HG02884 (cell line): Measurements from ENCODE around the gene CACNA1E.
"Not testable (repeated sequence)": the region's sequence is repeated elsewhere in the genome, so short reads cannot be mapped to it uniquely, and the experiment has no call there.

ENCODE experiments used
- ATAC-seq: cut with Tn5 transposase; IDR thresholded peaks from one replicate; pipeline ENCODE4 v1.9.1; 2021; ENCODE audit warnings: mild to moderate bottlenecking, moderate library complexity; ENCODE audit not compliant: unreplicated experiment

The CACNA1E gene

DNA sequence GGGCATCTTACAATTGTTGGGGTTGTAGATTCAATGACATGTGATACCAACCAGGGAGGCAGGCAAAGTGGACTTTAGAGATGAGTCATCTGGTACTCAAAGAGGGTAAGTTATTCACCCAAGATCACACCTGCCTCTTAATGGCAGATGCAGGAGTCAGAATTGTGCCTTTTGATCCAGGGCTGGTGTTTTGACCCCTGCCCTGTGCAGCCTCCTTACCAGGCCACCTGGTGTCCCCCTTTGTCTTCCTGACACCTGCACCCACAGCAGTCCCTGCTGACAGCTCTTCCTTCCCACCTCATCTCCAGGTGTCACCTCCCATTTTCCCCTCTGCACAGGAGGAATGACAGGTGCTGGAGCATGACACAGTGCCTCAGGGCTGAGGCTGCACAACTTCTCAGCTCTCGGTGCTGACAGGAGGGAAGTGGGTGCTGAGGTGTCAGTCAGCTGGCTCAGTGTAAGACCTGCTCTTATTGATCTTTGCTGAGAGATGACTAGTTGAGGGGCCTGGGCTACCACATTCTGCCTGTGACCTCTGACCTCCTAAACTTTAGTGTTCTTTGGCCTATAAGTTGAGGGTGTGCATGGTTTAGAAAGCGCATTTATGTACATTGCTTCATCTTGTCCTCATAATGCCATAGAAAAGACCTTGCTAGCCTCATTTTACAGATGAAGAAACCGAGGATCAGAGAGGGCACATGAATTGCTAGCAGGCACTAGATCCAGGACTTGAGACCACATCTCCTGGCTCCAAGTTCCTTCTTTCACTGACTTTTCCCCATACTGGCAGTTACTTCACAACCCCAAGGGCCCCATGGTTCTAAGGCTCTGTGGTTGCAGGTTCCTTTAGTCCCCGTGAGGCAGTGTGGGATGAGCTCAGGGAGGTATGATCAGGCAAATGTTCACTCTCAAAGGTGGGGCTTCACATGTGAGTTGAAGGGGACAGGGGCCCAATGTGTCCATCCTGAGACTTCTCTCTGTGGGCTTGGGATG lies 31.3 kb downstream of the CACNA1E start:
- peak; percentile 55 for ATAC-seq

DNA sequence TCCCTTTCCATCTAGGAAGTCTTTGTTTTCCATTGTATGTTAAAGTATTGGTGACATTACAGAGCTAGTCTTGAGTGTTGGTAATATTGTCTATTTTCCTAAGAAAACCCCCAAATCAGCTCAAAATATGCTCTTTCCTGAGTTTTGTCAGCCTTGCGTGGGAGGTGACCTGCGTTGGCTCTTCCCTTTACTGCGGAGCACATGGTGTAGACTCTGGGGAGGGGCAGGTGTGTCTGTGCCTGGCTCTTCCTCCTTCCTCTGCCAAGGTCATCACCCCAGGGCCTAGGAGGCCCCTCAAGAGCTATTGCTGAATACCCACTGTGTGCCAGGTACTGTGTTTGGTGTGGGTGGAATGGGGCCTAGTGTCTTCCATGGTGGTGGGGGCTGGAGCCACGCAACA lies 33.4 kb downstream of the CACNA1E start:
- no peak for ATAC-seq

DNA sequence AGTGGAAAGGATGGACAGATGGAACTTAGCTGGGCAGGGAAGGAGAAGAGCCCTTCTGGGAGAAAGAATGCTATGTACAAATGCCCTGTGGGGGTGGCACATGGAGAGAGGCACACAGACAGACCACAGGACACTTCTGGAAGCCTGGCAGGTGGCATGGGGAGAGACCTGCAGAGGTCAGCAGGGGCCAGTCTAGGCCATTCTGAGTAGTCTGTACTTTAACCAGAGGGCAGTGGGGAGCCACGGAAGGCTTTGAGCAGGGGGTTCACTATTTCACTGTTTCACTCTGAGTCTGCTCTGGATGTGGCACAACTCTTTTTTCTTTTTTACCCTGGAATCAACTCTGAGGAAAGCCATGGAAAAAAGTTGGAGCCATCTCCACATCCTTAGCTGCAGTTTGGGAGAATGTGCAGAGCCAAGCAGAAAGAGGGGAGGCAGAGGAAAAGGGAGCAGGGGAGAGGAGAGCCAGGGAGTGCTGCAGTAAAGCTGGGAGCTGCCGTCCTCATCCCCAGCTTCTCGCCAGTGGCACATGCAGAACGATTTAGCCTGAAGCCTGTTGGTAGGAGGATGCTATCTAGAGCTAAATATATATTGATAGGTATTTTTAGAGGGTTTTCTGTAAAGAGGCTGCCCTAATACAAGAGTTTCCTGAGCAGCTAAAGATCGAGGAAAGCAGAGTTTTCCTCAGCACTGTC lies 34.0 kb downstream of the CACNA1E start:
- no peak for ATAC-seq

DNA sequence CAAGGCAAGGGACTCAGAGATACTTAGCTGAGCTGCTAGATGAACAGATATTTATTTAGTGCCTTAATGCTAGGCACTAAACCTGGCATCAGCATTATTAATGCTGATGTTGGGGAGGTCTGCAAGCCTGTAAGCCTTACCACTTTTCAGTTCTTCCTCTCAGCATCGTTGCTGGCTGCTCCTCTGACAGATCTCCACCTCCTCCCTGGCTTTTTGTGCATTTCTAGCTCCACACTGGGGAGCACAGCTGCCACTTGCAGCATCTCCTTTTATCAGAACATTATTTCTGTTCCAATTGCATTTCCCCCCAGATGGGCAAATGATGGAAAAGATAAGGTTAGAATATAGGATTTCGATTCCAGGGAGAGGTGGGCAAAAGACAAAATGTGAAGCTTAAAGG lies 34.8 kb downstream of the CACNA1E start:
- no peak for ATAC-seq

DNA sequence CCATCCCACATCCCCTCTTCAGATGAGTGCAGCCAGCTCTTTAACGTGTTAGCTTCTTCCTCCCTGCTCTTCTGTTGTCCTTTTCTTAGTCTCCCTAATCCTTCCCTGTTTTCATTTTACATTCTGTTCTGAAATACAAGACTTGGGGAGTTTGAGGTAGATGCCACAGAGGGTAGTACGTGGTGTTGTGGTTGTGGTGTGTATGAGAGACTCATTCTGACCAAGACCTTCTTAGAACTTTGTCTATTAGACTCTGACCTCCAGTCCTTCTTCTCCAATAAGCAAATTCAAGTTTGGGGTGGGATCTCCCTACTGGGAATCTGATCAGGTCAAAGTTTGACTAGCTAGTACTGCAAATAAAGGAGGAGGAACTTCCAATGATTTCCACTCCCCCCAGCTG lies 39.5 kb downstream of the CACNA1E start:
- no peak for ATAC-seq

DNA sequence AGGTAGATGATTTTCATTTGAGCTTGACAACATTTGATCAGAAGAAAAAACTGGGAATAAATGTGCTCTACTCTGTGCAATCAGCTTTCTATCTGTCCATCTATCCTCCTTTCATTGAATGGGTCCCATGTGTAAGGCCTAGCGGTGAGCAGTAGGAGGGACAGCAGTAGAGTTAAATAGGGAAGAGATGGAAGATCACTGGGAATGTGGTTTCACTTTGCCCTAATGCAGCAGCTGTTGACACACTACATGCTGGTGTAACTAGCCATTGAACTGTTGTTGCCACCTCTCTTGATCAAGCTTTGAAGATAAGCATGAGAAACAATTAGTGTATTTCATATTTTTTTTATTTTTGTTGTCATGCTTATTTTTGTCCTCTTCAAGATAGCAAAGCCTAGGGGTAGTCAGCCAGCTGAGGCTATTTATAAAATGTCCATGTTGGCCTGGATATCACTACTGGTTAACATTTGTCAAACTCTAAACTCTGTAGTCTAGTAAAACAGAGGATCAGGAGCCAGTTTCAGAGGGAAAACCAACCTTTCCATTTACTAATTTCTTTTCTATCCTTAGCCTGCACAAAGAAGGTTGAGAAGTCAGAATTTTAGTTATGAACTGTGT lies 41.9 kb downstream of the CACNA1E start:
- no peak for ATAC-seq

DNA sequence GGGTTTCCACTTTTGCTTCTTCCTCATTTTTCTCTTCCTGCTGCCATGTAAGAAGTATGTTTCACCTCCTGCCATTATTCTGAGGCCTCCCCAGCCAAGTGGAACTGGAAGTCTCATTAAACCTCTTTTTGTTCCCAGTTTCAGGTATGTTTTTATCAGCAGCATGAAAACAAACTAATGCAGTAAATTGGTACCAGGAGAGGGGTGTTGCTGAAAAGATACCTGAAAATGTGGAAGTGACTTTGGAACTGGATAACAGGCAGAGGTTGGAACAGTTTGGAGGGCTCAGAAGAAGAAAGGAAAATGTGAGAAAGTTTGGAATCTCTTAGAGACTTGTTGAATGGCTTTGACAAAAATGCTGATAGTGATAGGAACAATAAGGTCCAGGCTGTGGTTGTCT lies 44.9 kb downstream of the CACNA1E start:
- ATAC-seq = not testable (repeated sequence)

DNA sequence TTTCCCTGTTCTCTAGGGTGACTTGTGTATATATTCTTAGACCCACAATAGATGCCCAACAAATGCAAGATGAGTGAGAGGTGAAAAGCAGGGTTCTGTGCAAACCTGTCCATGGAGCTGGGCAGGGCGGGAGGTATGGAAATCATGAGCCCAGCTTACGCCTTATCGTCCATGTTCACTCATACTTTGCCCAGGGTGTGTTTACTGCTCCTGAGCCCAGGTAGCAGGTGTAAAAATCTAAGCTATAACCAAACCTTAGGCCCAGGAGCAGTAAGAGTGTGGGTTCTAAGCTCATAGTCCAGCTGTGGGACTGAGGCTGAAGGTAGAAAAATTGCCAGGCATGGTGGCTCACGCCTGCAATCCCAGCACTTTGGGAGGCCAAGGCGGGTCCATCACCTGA lies 48.1 kb downstream of the CACNA1E start:
- ATAC-seq = no peak

DNA sequence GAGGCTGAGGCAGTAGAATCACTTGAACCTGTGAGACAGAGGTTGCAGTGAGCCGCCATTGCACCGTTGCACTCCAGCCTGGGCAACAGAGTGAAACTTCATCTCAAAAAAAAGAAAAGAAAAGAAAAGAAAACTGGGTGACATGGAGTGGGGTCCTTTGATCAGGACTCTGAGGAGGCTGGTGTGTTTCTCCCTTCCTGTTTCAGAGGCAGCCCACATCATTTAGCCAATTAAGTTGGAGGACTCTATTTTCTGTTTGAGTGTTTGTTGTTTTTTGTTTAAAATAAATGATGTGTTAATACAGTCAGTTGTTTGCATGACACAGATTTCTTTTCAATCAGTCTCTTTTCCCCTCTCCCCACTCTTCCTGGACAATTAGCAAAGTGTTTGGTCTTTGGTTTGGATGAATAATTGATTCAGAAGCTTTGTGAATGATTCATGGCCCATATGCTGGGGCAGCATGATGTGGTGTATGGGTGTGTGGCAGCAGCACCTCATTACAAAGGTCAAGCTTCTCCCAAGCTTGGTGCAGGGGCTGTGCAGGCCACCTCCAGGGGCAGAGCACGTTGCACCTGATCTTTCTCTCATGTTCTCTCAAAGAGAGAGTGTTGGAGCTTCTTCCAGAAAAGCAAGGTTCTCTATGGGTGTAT lies 48.8 kb downstream of the CACNA1E start:
- ATAC-seq = no peak

DNA sequence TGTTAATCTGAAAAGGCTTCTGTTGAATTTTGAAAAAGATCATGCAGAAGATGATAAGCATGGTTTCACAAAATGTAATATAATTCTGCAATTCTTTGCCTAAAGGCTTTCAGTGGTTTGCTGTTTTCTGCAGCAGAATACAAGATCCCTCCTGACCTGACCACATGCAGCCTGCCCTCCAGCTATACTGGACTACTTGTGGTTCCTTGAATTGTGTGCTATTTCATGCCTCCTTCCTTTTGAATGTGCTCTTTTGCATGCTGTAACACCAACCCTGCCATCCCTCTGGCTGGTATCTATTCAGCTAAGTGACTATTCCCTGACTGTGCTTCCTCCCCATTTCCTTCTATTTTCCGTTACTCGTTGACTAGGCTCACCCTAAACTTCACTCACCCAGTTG lies 55.5 kb downstream of the CACNA1E start:
- no peak for ATAC-seq

DNA sequence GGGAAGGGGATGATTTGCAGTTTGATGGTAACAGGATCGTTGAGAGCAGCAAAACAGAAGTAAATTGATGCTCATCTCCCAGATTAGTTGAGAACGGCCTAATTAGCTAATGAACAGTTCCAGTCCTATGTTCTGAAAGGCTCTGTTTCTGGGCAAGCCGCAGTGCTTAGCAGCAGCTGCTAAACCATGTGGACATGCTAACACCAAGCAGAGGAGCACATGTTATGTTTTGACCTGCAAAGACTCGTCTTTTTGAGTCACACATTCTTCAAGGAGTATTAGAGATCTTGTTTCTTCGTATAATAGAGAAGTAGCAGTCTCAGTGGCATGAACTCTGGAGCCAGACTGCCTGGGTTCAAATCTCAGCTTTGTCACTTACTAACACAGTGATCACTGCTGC lies 58.1 kb downstream of the CACNA1E start:
- no peak for ATAC-seq

DNA sequence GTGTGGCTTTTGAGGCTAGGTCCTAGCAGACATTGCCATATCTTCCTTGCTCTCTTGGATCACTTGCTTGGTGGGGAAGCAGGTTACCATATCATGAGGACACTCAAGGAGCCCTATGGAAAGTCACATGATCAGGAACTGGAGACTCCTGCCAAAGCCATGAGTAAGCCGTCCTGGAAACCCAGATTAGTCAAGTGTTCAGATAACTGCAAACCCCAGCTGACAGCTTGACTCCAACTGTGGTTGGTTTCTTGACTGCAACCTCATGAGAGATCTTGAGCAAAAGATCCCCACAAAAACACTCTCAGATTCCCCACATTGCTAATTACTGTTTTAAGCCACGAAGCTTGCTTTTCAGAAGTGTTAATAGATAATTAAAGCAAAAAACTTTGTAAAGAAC lies 58.6 kb downstream of the CACNA1E start:
- no peak for ATAC-seq

DNA sequence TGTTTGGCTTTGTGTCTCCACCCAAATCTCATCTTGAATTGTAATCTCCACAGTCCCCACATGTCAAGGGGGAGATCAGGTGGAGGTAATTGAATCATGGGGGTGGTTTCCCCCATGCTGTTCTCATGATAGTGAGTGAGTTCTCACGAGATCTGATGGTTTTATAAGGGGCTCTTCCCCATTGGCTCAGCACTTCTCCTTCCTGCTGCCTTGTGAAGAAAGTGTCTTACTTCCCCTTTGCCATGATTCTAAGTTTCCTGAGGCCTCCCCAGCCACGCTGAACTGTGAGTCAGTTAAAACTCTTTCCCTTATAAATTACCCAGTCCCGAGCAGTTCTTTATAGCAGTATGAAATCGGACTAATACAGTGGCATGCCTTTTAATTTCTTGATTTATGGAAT lies 59.1 kb downstream of the CACNA1E start:
- ATAC-seq = not testable (repeated sequence)

DNA sequence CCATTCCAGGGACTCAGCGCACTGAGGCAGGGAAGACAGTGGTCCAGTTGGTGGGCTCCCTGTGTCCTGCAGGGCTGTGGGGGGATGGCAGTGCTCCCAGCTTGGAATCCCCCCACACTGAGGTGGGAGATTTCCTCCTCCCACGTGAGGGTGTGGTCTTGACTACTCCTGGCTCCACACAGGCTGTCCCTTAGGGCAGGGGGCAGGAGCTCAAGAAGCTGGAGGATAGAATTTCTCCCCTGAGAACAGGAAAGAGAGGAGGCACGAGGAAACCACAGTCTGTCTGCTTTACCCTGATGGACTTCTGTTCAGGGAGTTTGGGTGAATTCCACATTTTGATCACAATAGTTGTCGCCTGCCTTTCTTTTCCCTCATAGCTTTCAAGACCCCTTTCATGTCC lies 62.1 kb downstream of the CACNA1E start:
- no peak for ATAC-seq

DNA sequence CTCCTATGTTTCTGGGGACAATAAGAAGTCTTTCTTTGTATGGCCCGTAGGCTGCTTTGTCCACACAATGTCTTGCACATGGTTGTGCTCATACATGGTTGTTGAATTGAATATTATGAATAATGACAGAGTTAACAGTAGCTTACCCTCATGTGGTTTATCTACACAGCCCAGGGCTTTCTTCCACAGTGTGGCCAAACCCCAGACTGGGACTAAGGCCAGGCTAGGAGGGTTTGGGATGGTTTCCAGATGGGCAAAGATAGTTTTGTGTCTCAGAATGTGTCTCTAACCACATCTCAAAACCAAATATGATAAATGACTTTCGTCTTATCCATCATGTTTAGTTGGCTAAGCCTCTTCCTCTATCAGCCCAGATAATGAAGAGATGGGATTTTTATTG lies 65.2 kb downstream of the CACNA1E start:
- no peak for ATAC-seq

DNA sequence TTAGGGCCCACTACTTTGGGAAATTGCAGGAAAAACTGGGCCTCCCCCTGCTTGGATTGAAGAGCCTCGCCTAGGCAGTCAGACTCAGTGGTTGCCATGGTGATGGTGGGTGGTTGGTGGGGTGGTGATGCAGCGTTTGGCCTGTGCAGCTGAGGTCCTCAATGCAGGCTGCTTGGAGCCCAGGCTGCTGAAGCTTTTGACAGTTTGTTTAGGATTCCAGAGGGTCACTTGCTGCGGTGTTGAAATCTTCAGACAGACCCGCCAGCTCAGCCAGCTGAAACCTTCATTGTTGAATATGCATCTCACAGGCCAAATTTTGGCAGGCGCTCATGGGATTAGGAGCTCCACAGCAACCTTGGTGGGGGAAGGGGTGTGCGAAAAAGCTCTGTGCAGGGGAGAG lies 67.9 kb downstream of the CACNA1E start:
- no peak for ATAC-seq

DNA sequence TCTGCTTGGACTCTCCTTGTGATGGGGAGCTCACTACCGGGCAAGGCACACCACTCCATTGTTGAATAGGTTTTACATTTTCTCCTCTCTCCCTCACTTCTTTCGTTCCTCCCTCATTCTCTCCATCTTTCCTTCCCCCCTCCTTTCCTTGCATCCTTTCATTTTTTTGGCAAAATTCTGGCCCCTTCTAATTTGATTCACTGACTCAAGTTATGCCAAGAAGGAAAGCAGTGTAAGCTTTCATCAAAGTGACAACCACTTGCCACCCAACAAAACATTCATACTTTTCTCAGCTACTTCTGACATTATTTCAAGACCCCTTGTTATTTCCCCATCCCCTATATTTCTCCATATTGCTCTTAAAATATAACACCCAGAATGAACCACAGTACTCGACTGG lies 68.4 kb downstream of the CACNA1E start:
- ATAC-seq = no peak

DNA sequence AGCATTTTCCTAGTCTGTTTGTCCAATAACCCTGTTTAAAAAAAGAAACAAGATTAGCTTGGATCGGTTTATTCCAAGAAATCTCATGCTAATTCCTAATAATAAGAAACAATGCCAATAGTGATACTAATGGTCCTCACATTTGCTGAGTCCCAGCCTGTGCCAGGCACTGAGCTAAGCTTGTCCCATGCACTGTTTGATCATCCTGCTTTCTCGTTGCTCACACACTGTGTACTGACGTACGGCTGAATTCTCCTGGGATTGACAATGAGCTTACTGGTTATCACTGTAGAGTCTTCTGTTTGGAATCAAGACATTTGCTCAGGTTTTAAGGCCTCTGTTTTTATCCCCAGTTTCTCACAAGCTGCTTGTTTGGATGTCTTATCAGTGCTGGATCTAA lies 71.1 kb downstream of the CACNA1E start:
- ATAC-seq = no peak

DNA sequence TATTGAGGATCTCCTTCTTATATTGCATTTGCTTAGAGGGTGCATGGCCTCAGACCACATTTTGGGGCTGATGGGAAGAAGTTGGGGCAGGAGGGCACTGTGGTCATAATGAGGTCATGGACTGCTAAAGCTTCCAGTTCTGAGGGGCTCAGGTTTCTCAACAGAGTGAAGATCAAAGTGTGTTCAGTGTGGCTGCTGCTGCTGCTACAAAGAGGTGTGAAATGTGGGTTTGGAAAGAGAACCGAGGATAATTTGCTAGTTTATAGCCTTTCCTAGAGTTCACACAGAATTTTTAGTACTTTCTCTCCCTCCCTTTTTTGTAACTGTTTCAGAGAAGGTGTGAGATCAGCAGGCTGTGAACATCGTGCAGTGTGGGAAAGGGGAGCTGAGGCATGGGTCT lies 73.3 kb downstream of the CACNA1E start:
- ATAC-seq = no peak

DNA sequence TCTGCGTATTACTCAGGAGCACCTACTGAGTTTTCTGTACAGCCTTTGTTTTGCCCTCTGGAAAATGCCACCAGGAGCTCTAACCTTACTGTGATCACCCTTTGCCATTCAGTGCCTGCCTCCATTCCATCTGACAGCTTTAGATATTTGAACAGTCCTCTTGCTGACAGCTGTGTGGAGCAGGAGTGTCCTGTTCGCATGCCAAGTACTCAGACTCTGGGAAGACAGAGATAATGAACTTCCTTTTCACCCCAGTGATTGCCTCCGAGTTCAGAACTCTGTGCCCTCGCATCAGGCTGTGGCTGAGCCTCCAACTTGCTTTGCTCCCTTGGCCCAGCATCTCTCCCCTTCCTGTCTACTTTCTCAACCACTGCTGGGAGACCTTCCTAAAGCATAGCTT lies 74.0 kb downstream of the CACNA1E start:
- no peak for ATAC-seq

DNA sequence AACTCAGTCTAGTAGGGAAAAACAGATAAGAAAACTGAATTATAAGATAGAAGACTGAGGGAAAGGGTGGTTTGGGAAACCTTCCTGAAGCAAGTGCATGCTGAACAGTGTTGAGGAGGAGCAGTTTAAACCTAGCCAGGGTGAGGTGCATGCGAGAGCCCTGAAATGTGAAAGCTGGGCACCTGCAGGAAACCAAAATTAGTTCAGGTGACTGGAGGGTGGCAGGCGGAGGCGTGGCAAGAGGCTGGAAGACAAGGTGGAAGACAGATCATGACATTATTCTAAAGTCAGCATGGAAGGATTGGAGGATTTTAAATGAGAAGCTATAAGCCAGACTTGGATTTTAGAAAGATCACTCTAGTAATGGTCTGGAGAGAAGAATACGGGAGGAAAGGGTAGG lies 75.1 kb downstream of the CACNA1E start:
- ATAC-seq = no peak
